NCI-H2107 treated with DMSO at 0.1 percent for 48 hours (cell line): Measurements from ENCODE around the gene SH3PXD2B.
"Not testable (repeated sequence)": the region's sequence is repeated elsewhere in the genome, so short reads cannot be mapped to it uniquely, and the experiment has no call there.

Source experiments
- DNase-seq: peaks from one replicate; lab custom pipeline; 2025; ENCODE audit not compliant: unreplicated experiment; lab: John Stamatoyannopoulos, UW

The SH3PXD2B gene

GRCh38 chr5:172345881-172346280 lies 108.4 kb downstream of the SH3PXD2B start:
- DNase-seq = no peak

- no peak for DNase-seq
These were observed 109.4 kb downstream of the SH3PXD2B start for GRCh38 chr5:172344855-172345409.

GRCh38 chr5:172343741-172344140 lies 110.6 kb downstream of the SH3PXD2B start:
- no peak for DNase-seq

- no peak for DNase-seq
These were observed 111.4 kb downstream of the SH3PXD2B start for GRCh38 chr5:172342918-172343317.

- DNase-seq = no peak
These were observed 114.8 kb downstream of the SH3PXD2B start for GRCh38 chr5:172339264-172340180.

GRCh38 chr5:172336676-172337285 lies 117.5 kb downstream of the SH3PXD2B start:
- no peak for DNase-seq

GRCh38 chr5:172336264-172336663 lies 118.1 kb downstream of the SH3PXD2B start:
- DNase-seq = no peak

- DNase-seq = no peak
These were observed 118.6 kb downstream of the SH3PXD2B start for GRCh38 chr5:172335721-172336120.

GRCh38 chr5:172334641-172335040 lies 119.7 kb downstream of the SH3PXD2B start:
- no peak for DNase-seq

GRCh38 chr5:172334196-172334595 lies 120.1 kb downstream of the SH3PXD2B start:
- no peak for DNase-seq

GRCh38 chr5:172326901-172327300 lies 127.4 kb downstream of the SH3PXD2B start:
- DNase-seq = not testable (repeated sequence)

GRCh38 chr5:172325452-172325851 lies 128.9 kb downstream of the SH3PXD2B start:
- DNase-seq = no peak

GRCh38 chr5:172322028-172322965 lies 132.0 kb downstream of the SH3PXD2B start:
- DNase-seq = peak; percentile 4

- no peak for DNase-seq
These were observed 132.7 kb downstream of the SH3PXD2B start for GRCh38 chr5:172321593-172321992.

GRCh38 chr5:172319708-172320441 lies 134.4 kb downstream of the SH3PXD2B start:
- no peak for DNase-seq

- no peak for DNase-seq
These were observed 138.5 kb downstream of the SH3PXD2B start for GRCh38 chr5:172315587-172316493.

- DNase-seq = no peak
These were observed 140.4 kb downstream of the SH3PXD2B start for GRCh38 chr5:172313915-172314314.

- DNase-seq = no peak
These were observed 142.0 kb downstream of the SH3PXD2B start for GRCh38 chr5:172312286-172312685.

GRCh38 chr5:172311605-172312004 lies 142.7 kb downstream of the SH3PXD2B start:
- no peak for DNase-seq
